ENCODE measurements around the gene EXOSC10. TPM values are rescaled to one million over a fixed set of nuclear protein-coding genes. Genes with fewer than 3 reads are reported as not detected.
"Not testable (repeated sequence)": the region's sequence is repeated elsewhere in the genome, so short reads cannot be mapped to it uniquely, and the experiment has no call there.

The EXOSC10 gene
- total RNA-seq, 2 experiments from 2014 or later = 88.7 to 94.5 TPM

GRCh38 chr1:11031624-11032262, 67.9 kb downstream of the EXOSC10 start:
- CTCF ChIA-PET = interaction anchor here (1.3 kb wide), 1 partner anchor 48 kb away, joined by 4 read pairs; no protein-coding TSS in a partner anchor
- POLR2A ChIA-PET = no interaction called here

- POLR2A ChIA-PET = no interaction called here
- CTCF ChIA-PET = interaction anchor here (1.3 kb wide), 1 partner anchor 49 kb away, joined by 4 read pairs; no protein-coding TSS in a partner anchor
These were observed 68.8 kb downstream of the EXOSC10 start for GRCh38 chr1:11030865-11031264.

- ChIA-PET CTCF (no interaction called here), POLR2A (no interaction called here)
These were observed 71.7 kb downstream of the EXOSC10 start for GRCh38 chr1:11028018-11028417.

GRCh38 chr1:11027316-11027715, 72.4 kb downstream of the EXOSC10 start:
- ChIA-PET CTCF (interaction anchor here (1.2 kb wide), 1 partner anchor 10 kb away, joined by 11 read pairs; no protein-coding TSS in a partner anchor), POLR2A (interaction anchor here (1.0 kb wide), 1 partner anchor 15 kb away, joined by 3 read pairs; the partner anchor contains the start of gene TARDBP)

- POLR2A ChIA-PET = interaction anchor here (1.0 kb wide), 1 partner anchor 15 kb away, joined by 3 read pairs; the partner anchor contains the start of gene TARDBP
These were observed 72.8 kb downstream of the EXOSC10 start for GRCh38 chr1:11026903-11027302.

GRCh38 chr1:11026052-11026451, 73.6 kb downstream of the EXOSC10 start:
- ChIA-PET CTCF (no interaction called here), POLR2A (no interaction called here)

More at GRCh38 chr1:11026903-11027302, 72.8 kb downstream of the EXOSC10 start:
- CTCF ChIA-PET = interaction anchor here (1.2 kb wide), 1 partner anchor 11 kb away, joined by 11 read pairs; no protein-coding TSS in a partner anchor

- ChIA-PET POLR2A (no interaction called here), CTCF (interaction anchor here (1.3 kb wide), 1 partner anchor 12 kb away, joined by 3 read pairs; no protein-coding TSS in a partner anchor)
These were observed 74.1 kb downstream of the EXOSC10 start for GRCh38 chr1:11025618-11026017.

- ChIA-PET CTCF (interaction anchor here (1.3 kb wide), 1 partner anchor 12 kb away, joined by 3 read pairs; no protein-coding TSS in a partner anchor), POLR2A (no interaction called here)
These were observed 74.8 kb downstream of the EXOSC10 start for GRCh38 chr1:11024874-11025203.

GRCh38 chr1:11024154-11024873, 75.4 kb downstream of the EXOSC10 start:
- ChIA-PET CTCF (interaction anchor here (1.3 kb wide), 1 partner anchor 13 kb away, joined by 3 read pairs; no protein-coding TSS in a partner anchor), POLR2A (no interaction called here)

GRCh38 chr1:11023201-11023600, 76.5 kb downstream of the EXOSC10 start:
- ChIA-PET CTCF (no interaction called here), POLR2A (no interaction called here)

GRCh38 chr1:11019971-11020370, 79.7 kb downstream of the EXOSC10 start:
- ChIA-PET CTCF (no interaction called here), POLR2A (interaction anchor here (0.7 kb wide), 1 partner anchor 80 kb away, joined by 5 read pairs; no protein-coding TSS in a partner anchor)

GRCh38 chr1:11019358-11019757, 80.3 kb downstream of the EXOSC10 start:
- CTCF ChIA-PET = not testable (repeated sequence)
- POLR2A ChIA-PET = interaction anchor here (0.7 kb wide), 1 partner anchor 81 kb away, joined by 5 read pairs; no protein-coding TSS in a partner anchor

Other genes with a start within 250 kb of the EXOSC10 start
- 100 to 1,000 TPM; 203 to 212 TPM for gene TARDBP, start 87.2 kb downstream of the EXOSC10 start, total RNA-seq
- gene MASP2, start 52.6 kb downstream of the EXOSC10 start, total RNA-seq = under 1 TPM in 1 of 2 experiments, not detected in 1; 0.15 TPM
- gene SRM, start 39.9 kb downstream of the EXOSC10 start, total RNA-seq = 100 to 1,000 TPM; 347 to 360 TPM
- not detected for gene ANGPTL7, start 89.5 kb upstream of the EXOSC10 start, total RNA-seq
- gene MTOR, start 162.7 kb upstream of the EXOSC10 start, total RNA-seq = 10 to 100 TPM; 49.3 to 52.2 TPM
- 10 to 100 TPM; 38.6 to 41.2 TPM for gene UBIAD1, start 173.3 kb upstream of the EXOSC10 start, total RNA-seq